Right lobe of liver (tissue), 4 donors: ENCODE results near the gene CDR2L.
A peak's percentile ranks its signal among the peaks of the same experiment; 100 is the strongest.

Experiments
- POLR2A ChIP-seq: fragments of 450-650 bp; IDR thresholded peaks from one replicate; pipeline ENCODE4 v1.6.1; 2017; ENCODE audit warnings: antibody characterized with exemption, mild to moderate bottlenecking
- TF ChIP-seq, protein P1 (sequence below), 4 donors: fragments of 200-600 bp in 3 of 4; fragments of 450-650 bp in 1 of 4; IDR thresholded peaks; one replicate each; pipeline versions ENCODE4 v1.5.1 to v1.8.0; 2016 to 2022; ENCODE audit warnings: antibody characterized with exemption in 4 of 4, mild to moderate bottlenecking in 2 of 4
- donor health status: DM: no; HTN: no; CAD: no.
- donor health status: DM: no; HTN: no; CAD: no.
- donor health status: DM: no; HTN: yes; CAD: no.

DNA sequence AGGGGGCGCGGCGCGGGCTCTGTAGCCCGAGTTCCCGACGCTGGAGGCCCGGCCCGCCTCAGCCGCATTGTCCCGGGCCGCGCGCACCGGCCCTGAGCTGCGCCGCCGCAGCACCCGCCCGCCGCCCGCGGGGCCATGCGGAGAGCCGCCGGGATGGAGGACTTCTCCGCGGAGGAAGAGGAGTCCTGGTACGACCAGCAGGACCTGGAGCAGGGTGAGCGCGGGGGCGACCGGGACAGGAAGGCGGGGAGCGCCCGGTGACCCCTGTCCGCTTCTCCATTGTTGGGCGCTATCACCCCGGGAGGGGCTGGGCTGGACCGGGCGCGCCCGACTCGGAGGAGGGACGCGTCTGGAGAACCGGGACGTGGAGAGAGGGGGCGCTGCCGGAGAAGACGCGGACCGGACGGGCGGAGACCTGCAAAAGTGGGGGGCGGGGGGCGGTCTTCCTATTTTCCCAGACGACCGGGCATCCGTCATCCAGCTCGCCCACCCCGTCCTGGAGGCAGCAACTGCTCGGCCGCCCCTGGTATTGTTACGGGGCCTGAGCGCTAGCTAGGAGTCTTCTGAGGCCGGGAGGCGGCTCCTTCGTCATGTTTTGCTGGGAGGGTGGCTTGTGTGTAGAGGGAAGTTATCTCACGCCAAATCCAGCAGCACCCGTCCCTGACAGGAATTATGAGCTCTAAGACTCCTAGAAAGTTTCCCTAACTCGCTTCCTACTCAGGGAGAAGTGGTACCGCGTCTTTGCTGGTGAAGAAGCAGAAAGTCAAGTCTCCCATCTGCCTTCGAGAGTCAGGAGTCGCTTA lies 678 bp downstream of the CDR2L start:
- TF ChIP-seq, protein P1, sequence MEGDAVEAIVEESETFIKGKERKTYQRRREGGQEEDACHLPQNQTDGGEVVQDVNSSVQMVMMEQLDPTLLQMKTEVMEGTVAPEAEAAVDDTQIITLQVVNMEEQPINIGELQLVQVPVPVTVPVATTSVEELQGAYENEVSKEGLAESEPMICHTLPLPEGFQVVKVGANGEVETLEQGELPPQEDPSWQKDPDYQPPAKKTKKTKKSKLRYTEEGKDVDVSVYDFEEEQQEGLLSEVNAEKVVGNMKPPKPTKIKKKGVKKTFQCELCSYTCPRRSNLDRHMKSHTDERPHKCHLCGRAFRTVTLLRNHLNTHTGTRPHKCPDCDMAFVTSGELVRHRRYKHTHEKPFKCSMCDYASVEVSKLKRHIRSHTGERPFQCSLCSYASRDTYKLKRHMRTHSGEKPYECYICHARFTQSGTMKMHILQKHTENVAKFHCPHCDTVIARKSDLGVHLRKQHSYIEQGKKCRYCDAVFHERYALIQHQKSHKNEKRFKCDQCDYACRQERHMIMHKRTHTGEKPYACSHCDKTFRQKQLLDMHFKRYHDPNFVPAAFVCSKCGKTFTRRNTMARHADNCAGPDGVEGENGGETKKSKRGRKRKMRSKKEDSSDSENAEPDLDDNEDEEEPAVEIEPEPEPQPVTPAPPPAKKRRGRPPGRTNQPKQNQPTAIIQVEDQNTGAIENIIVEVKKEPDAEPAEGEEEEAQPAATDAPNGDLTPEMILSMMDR (IDR thresholded peaks at IDR 0.05): peak; percentile 2 to 20 (median 8)
- no peak for TF ChIP-seq POLR2A
